HCT116 (cell line): ENCODE measurements around the gene BLID.

Experiments used
- CTCF ChIP-seq, 3 experiments: fragments of 200-600 bp in 1 of 3; sonication (generic) in 1 of 3; IDR thresholded peaks in 2 of 3; conservative IDR thresholded peaks in 1 of 3; 2 replicates each; pipeline ENCODE4 v1.5.1; 2012 to 2017; ENCODE audit warnings: low read depth in 2 of 3, low read length in 2 of 3, antibody characterized with exemption in 1 of 3, borderline replicate concordance in 1 of 3, control low read depth in 1 of 3, mild to moderate bottlenecking in 1 of 3, mixed read lengths in 1 of 3, mixed run types in 1 of 3, moderate library complexity in 1 of 3; ENCODE audit not compliant: insufficient read depth in 1 of 3
- MAX ChIP-seq: IDR thresholded peaks from 2 replicates; pipeline ENCODE4 v1.6.1; 2012
- POLR2A ChIP-seq: IDR thresholded peaks from 2 replicates; pipeline ENCODE4 v1.7.0; 2011; ENCODE audit warnings: borderline replicate concordance; ENCODE audit not compliant: insufficient read depth, insufficient read length; ENCODE audit errors: extremely low read depth
- SRF ChIP-seq: IDR thresholded peaks from 2 replicates; pipeline ENCODE4 v1.6.1; 2012; ENCODE audit warnings: low read depth
- YY1 ChIP-seq: IDR thresholded peaks from 2 replicates; pipeline ENCODE4 v1.6.1; 2011; ENCODE audit warnings: low read length, low read depth, moderate library complexity, mild to moderate bottlenecking; ENCODE audit not compliant: insufficient replicate concordance; ENCODE audit errors: extremely low read depth
- ZFX ChIP-seq: fragments of 450-650 bp; IDR thresholded peaks from 2 replicates; pipeline ENCODE4 v1.6.1; 2017
- ZNF274 ChIP-seq: fragments of 200-500 bp; sonication (Bioruptor generic); IDR thresholded peaks from 2 replicates; pipeline ENCODE4 v1.6.1; 2014; ENCODE audit warnings: mild to moderate bottlenecking, low read depth, low read length, inconsistent platforms

GRCh38 chr11:122153746-122154145 is 37.7 kb upstream of the BLID start:
- no peak for TF ChIP-seq POLR2A
- TF ChIP-seq YY1 = no peak
- no peak for TF ChIP-seq CTCF (IDR thresholded peaks at IDR 0.05 in 2 of 3, conservative IDR thresholded peaks at IDR 0.05 in 1 of 3; ENCODE audit: borderline replicate concordance in 1 of 3, insufficient read depth in 1 of 3, low read depth in 2 of 3, low read length in 2 of 3)
- no peak for TF ChIP-seq ZNF274
- no peak for TF ChIP-seq MAX
- TF ChIP-seq SRF = no peak
- no peak for TF ChIP-seq ZFX
